Nephron (organoid): Measurements from ENCODE around the gene LRP1.

Experiments used
- H3K27ac Mint-ChIP-seq, 3 experiments: 2 replicates each; pipeline ENCODE4 v1.8.0; 2020; ENCODE audit warnings: mixed read lengths in 3 of 3, mild to moderate bottlenecking in 2 of 3, moderate library complexity in 1 of 3
- H3K27me3 Mint-ChIP-seq: 2 replicates; pipeline ENCODE4 v1.8.0; 2021; ENCODE audit warnings: low read depth, mild to moderate bottlenecking, moderate library complexity, mixed read lengths
- H3K36me3 Mint-ChIP-seq: 2 replicates; pipeline ENCODE4 v1.8.0; 2020; ENCODE audit warnings: low read depth, mixed read lengths
- H3K4me1 Mint-ChIP-seq: 2 replicates; pipeline ENCODE4 v1.8.0; 2020; ENCODE audit warnings: mixed read lengths
- H3K4me3 Mint-ChIP-seq, 3 experiments: 2 replicates each; pipeline ENCODE4 v1.8.0; 2020; ENCODE audit warnings: mild to moderate bottlenecking in 3 of 3, mixed read lengths in 3 of 3, moderate library complexity in 2 of 3
- H3K9me3 Mint-ChIP-seq: 2 replicates; pipeline ENCODE4 v1.8.0; 2020; ENCODE audit warnings: mixed read lengths
- TF ChIP-seq, protein P1 (sequence below), 3 experiments: fragments of 200-600 bp; sonication (generic); IDR thresholded peaks; one replicate each; pipeline ENCODE4 v1.5.0; 2021; ENCODE audit warnings: antibody characterized with exemption in 3 of 3; ENCODE audit not compliant: unreplicated experiment in 3 of 3

The LRP1 gene

DNA sequence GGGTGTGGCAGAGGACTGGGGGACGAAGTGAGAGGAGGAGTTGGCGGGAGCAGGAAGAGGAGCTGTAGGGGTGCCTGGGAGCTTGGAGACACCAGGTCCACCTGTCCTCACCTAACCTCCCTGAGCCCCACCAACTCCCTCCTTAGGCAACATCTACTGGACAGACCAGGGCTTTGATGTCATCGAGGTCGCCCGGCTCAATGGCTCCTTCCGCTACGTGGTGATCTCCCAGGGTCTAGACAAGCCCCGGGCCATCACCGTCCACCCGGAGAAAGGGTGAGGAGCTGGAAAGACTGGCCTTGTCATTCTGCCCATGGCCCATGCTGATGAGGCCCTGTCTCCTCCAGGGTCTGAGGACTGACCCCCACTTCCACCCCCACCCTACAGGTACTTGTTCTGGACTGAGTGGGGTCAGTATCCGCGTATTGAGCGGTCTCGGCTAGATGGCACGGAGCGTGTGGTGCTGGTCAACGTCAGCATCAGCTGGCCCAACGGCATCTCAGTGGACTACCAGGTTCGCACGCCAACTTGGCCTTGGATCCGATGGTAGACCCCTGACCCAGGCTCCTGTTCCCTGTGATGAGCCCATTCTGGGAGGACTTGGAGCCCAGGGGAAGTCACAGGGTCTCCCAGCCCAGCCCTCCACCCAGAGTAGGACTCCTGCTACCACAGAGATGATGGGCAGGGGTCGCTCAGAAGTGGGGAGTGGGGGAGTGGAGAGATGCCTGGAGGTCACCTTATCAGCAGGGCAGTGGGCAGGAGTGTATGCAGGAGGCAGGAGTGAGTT lies 55.8 kb downstream of the LRP1 start:
- Mint-ChIP-seq H3K9me3 (no peaks in the 10 kb centered on the region), H3K4me3 (no peak overlapping the region), H3K36me3 (peaks cover 68% of the 10 kb centered on the region), H3K4me1 (peaks cover 7% of the 10 kb centered on the region), H3K27me3 (no peaks in the 10 kb centered on the region), H3K27ac (no peak overlapping the region)
- TF ChIP-seq, protein P1, sequence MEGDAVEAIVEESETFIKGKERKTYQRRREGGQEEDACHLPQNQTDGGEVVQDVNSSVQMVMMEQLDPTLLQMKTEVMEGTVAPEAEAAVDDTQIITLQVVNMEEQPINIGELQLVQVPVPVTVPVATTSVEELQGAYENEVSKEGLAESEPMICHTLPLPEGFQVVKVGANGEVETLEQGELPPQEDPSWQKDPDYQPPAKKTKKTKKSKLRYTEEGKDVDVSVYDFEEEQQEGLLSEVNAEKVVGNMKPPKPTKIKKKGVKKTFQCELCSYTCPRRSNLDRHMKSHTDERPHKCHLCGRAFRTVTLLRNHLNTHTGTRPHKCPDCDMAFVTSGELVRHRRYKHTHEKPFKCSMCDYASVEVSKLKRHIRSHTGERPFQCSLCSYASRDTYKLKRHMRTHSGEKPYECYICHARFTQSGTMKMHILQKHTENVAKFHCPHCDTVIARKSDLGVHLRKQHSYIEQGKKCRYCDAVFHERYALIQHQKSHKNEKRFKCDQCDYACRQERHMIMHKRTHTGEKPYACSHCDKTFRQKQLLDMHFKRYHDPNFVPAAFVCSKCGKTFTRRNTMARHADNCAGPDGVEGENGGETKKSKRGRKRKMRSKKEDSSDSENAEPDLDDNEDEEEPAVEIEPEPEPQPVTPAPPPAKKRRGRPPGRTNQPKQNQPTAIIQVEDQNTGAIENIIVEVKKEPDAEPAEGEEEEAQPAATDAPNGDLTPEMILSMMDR (IDR thresholded peaks at IDR 0.05; ENCODE audit: unreplicated experiment in 3 of 3): no peak

DNA sequence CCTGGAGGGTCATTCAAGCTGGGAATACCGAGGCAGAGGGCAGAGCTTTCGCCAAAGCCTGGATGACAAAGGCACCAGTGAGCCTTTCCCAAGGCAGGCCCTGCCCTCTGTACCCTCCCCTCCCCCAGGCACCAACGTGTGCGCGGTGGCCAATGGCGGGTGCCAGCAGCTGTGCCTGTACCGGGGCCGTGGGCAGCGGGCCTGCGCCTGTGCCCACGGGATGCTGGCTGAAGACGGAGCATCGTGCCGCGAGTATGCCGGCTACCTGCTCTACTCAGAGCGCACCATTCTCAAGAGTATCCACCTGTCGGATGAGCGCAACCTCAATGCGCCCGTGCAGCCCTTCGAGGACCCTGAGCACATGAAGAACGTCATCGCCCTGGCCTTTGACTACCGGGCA lies 57.1 kb downstream of the LRP1 start:
- TF ChIP-seq, protein P1 (IDR thresholded peaks at IDR 0.05; ENCODE audit: unreplicated experiment in 3 of 3): no peak
- no peak overlapping the region for H3K4me3 Mint-ChIP-seq
- H3K4me1 Mint-ChIP-seq: peaks cover 7% of the 10 kb centered on the region

DNA sequence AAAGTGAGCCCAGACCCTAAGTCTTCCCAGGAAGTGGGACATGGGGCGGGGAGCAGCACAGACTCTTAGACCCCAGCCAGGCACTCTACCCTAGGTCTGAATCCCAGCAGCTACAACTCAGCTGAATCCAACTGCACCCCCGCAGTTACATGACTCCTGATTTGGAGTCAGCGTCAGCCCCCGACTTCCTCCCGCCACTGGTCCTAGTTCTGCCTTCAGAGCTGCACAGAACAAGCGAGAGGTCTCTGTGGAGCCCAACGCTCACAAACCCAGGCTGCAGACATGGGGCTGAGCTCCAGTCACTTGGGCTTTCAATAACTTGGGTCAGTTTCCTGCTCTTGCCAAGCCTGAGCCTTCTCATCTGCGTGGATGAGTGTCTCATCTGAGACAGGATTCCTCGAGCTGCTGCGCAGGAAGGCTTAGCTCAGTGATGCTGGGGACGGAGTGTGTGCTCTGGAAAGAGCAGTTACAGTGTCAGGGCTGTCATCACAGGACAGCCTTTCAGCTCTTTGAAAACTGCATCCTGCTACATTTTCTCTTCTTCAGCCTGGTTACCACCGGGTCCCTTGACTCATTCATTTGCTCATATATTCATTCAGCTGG lies 57.7 kb downstream of the LRP1 start:
- Mint-ChIP-seq H3K4me1 (peaks cover 7% of the 10 kb centered on the region), H3K36me3 (peaks cover 65% of the 10 kb centered on the region), H3K27ac (no peak overlapping the region), H3K4me3 (no peak overlapping the region), H3K27me3 (no peaks in the 10 kb centered on the region), H3K9me3 (no peaks in the 10 kb centered on the region)
- TF ChIP-seq, protein P1 (IDR thresholded peaks at IDR 0.05; ENCODE audit: unreplicated experiment in 3 of 3): no peak

More for the DNA sequence above, 57.1 kb downstream of the LRP1 start:
- Mint-ChIP-seq H3K9me3 (no peaks in the 10 kb centered on the region), H3K27ac (no peak overlapping the region), H3K27me3 (no peaks in the 10 kb centered on the region), H3K36me3 (peaks cover 65% of the 10 kb centered on the region)

DNA sequence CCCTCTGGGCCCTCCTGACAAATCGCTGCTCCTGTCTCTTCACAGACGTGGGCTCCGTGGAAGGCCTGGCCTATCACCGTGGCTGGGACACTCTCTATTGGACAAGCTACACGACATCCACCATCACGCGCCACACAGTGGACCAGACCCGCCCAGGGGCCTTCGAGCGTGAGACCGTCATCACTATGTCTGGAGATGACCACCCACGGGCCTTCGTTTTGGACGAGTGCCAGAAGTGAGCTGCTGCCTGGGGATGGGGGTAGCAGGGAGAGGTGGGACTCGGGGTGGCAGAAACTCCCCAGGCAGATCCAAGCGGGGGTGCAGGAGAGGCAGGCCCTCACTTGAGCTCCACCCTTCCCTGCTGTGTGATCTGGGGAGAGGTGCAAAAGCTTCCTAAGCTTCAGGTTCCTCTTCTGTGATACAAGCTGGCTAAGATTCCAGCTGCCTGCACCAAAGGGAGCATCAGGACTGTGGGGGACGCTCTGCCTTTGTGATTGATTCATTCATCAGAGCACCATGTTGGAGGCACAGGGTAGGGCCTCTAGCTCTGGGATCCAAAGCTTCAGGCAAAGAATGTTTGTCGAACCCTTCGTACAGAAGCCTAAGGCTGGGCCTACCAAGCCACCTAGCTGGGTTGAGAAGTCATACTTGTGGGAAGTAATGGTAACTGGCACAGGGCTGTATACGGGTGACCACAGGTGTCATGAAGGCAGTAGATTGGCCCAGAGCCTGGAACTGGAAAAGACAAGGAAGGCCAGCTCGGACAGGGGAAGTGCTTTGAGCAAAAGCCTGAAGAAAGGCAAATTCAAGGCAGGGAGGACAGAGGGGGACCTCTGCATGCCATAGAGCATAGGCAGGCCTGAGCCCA lies 59.2 kb downstream of the LRP1 start:
- no peak overlapping the region for H3K4me3 Mint-ChIP-seq
- no peaks in the 10 kb centered on the region for H3K9me3 Mint-ChIP-seq
- no peaks in the 10 kb centered on the region for H3K27me3 Mint-ChIP-seq
- no peaks in the 10 kb centered on the region for H3K4me1 Mint-ChIP-seq
- H3K36me3 Mint-ChIP-seq: peaks cover 69% of the 10 kb centered on the region
- TF ChIP-seq, protein P1 (IDR thresholded peaks at IDR 0.05; ENCODE audit: unreplicated experiment in 3 of 3): no peak
- peak overlapping the region in 1 of 3 experiments; percentile 35 for H3K27ac Mint-ChIP-seq

DNA sequence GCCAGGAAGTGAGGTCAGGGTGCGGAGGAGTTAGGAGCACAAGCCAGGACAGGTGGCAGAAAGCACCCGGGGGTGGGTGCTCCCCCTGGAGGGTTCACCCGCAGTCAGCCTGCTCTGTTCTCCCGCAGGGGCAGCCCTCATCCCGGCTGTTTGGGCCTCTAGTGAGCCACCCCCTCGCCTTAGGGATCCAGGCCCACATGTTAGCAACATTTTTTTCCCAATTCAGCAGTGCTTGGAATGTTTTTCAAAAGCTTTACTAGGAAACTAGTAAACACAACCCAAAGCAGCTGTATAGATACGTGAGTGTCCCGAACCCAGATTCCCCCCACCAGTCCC lies 59.8 kb downstream of the LRP1 start:
- H3K9me3 Mint-ChIP-seq: no peaks in the 10 kb centered on the region
- peaks cover 67% of the 10 kb centered on the region for H3K36me3 Mint-ChIP-seq
- H3K4me3 Mint-ChIP-seq: no peak overlapping the region
- no peaks in the 10 kb centered on the region for H3K27me3 Mint-ChIP-seq
- H3K27ac Mint-ChIP-seq: no peak overlapping the region
- H3K4me1 Mint-ChIP-seq: no peaks in the 10 kb centered on the region
- TF ChIP-seq, protein P1 (IDR thresholded peaks at IDR 0.05; ENCODE audit: unreplicated experiment in 3 of 3): no peak
